GM18508 (cell line): Measurements from ENCODE around the gene MEGF11.

Experiments used
- ATAC-seq: cut with Tn5 transposase; IDR thresholded peaks from one replicate; pipeline ENCODE4 v1.9.1; 2021; ENCODE audit warnings: moderate number of reproducible peaks; ENCODE audit not compliant: insufficient read depth, unreplicated experiment

MEGF11 gene

GRCh38 chr15:66184936-66185790, 68.4 kb downstream of the MEGF11 start:
- no peak for ATAC-seq

- ATAC-seq, result no peak
Measured at GRCh38 chr15:66184492-66184891, 69.1 kb downstream of the MEGF11 start.

- ATAC-seq, result no peak
Measured at GRCh38 chr15:66180531-66181097, 72.9 kb downstream of the MEGF11 start.

GRCh38 chr15:66178531-66178910, 75.0 kb downstream of the MEGF11 start:
- no peak for ATAC-seq

- no peak for ATAC-seq
Measured at GRCh38 chr15:66172324-66172980, 81.1 kb downstream of the MEGF11 start.

- no peak for ATAC-seq
Measured at GRCh38 chr15:66171841-66172240, 81.7 kb downstream of the MEGF11 start.

GRCh38 chr15:66170716-66171115, 82.8 kb downstream of the MEGF11 start:
- no peak for ATAC-seq

GRCh38 chr15:66170042-66170441, 83.5 kb downstream of the MEGF11 start:
- ATAC-seq, result no peak

GRCh38 chr15:66169625-66170024, 83.9 kb downstream of the MEGF11 start:
- ATAC-seq, result no peak

GRCh38 chr15:66169023-66169422, 84.5 kb downstream of the MEGF11 start:
- ATAC-seq, result no peak

GRCh38 chr15:66167854-66168253, 85.7 kb downstream of the MEGF11 start:
- ATAC-seq, result no peak

GRCh38 chr15:66165856-66166255, 87.7 kb downstream of the MEGF11 start:
- ATAC-seq, result no peak

- ATAC-seq, result no peak
Measured at GRCh38 chr15:66164788-66165187, 88.8 kb downstream of the MEGF11 start.

- ATAC-seq, result no peak
Measured at GRCh38 chr15:66163553-66163952, 90.0 kb downstream of the MEGF11 start.

GRCh38 chr15:66162286-66162685, 91.3 kb downstream of the MEGF11 start:
- ATAC-seq, result no peak

GRCh38 chr15:66161575-66162118, 91.9 kb downstream of the MEGF11 start:
- ATAC-seq, result no peak

GRCh38 chr15:66161108-66161507, 92.4 kb downstream of the MEGF11 start:
- no peak for ATAC-seq

- no peak for ATAC-seq
Measured at GRCh38 chr15:66157507-66157906, 96.0 kb downstream of the MEGF11 start.

GRCh38 chr15:66156310-66156975, 97.1 kb downstream of the MEGF11 start:
- no peak for ATAC-seq

GRCh38 chr15:66155065-66155464, 98.5 kb downstream of the MEGF11 start:
- ATAC-seq, result no peak

GRCh38 chr15:66154581-66154980, 99.0 kb downstream of the MEGF11 start:
- ATAC-seq, result no peak
